Fibroblast of skin of right quadriceps (primary cell): Measurements from ENCODE around the gene SNPH.
A peak's percentile ranks its signal among the peaks of the same experiment; 100 is the strongest.
"Not testable (repeated sequence)": the region's sequence is repeated elsewhere in the genome, so short reads cannot be mapped to it uniquely, and the experiment has no call there.

Source experiments
- DNase-seq: peaks from one replicate; pipeline ENCODE4 v3.0.0-alpha.2; 2013

The SNPH gene

DNA sequence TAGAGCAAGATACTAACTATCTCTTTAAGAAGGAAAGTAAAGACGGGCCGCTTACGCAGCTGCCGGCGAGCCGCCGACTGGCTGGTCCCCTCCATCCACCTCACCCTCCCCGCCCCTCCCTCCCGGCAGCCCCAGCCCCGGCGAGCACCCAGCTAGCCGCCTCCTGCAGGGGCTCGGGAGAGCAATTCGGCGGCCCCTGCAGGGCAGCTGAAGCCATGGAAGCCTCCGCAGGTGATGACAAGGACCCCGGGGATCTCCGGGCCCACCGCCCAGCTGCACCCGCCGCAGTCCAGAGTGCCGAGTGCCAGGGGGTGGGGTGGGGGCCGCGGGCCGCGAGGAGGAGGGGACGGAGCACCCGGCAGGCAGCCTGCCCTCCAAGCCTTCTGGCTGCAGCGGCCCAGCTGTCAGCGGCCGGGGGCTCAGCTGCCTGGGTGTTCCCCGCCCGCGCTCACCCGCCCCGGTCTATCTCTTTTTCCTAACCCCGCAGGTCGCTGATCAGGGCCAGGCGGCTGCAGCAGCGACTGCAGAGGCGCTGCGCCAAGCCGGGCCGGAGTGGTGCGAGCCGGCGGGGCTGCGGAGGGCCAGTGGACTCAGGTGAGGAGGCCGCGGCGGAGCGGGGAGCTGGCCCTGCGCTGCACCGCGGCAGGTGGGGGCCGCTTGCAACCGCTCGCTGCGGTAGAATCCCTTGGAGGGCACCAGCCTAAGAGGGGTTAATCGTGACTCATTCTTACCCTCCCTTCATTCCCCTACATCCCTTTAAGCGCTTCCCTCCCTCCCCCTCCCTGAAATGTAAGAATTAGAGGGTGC is at the start of gene SNPH:
Gene SNPH (plus strand): TSS at position 128 of the 807 bp plus-strand sequence. CDS start 29,946 bp downstream, outside the sequence.
- DNase-seq, result peak; percentile 65

DNA sequence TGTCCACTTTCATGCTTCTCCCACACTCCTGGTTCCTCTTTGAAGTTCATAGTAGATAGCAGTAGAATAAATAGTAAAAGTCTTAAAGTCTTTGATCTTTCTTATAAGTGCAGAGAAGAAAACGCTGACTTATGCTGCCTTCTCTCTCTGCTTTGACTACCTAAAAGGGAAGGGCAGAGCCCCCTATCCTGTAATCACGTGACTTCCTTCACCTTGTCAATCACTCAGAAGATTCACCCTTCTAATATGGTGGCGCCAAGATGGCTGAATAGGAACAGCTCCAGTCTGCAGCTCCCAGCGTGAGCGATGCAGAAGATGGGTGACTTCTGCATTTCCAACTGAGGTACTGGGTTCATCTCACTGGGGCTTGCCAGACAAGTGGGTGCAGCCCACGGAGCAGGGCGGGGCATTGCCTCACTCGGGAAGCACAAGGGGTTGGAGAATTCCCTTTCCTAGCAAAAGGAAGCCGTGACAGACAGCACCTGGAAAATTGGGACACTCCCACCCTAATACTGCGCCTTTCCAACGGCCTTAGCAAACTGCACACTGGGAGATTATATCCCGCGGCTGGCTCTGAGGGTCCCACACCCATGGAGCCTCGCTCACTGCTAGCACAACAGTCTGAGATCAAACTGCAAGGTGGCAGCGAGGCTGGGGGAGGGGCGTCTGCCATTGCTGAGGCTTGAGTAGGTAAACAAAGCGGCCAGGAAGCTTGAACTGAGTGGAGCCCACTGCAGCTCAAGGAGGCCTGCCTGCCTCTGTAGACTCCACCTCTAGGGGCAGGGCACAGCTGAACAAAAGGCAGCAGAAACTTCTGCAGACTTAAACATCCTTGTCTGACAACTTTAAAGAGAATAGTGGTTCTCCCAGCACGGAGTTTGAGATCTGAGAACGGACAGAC is 49.3 kb upstream of the SNPH start:
- not testable (repeated sequence) for DNase-seq

- DNase-seq, result not testable (repeated sequence)
Measured at GRCh38 chr20:1222750-1223149, 43.3 kb upstream of the SNPH start.

GRCh38 chr20:1224205-1224890 is 41.7 kb upstream of the SNPH start:
- no peak for DNase-seq

DNA sequence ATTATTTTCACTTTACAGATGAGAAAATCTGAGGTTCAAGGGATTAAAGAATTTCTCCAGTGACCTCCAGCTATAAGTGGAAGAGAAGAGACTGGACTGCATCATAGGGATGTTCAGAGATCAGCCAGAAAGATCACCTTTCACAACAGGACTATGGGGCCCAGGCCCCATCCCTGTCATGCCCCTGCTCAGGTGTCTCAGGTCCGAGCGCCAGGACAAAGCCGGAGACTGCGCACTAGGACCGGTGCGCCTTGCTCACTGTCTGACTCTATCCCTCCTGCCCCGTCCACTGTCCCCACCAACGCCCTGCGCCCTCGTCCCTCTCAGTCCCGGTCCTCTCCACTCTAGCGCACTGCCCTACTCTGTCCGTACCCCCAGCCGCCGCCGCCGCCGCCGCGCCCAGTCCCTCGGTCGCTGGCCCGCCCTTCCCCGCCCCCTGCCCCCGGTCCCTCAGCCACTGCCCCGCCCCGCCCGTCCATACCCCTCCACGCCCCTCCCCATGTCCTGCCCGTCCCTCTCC is 40.8 kb upstream of the SNPH start:
- no peak for DNase-seq

DNA sequence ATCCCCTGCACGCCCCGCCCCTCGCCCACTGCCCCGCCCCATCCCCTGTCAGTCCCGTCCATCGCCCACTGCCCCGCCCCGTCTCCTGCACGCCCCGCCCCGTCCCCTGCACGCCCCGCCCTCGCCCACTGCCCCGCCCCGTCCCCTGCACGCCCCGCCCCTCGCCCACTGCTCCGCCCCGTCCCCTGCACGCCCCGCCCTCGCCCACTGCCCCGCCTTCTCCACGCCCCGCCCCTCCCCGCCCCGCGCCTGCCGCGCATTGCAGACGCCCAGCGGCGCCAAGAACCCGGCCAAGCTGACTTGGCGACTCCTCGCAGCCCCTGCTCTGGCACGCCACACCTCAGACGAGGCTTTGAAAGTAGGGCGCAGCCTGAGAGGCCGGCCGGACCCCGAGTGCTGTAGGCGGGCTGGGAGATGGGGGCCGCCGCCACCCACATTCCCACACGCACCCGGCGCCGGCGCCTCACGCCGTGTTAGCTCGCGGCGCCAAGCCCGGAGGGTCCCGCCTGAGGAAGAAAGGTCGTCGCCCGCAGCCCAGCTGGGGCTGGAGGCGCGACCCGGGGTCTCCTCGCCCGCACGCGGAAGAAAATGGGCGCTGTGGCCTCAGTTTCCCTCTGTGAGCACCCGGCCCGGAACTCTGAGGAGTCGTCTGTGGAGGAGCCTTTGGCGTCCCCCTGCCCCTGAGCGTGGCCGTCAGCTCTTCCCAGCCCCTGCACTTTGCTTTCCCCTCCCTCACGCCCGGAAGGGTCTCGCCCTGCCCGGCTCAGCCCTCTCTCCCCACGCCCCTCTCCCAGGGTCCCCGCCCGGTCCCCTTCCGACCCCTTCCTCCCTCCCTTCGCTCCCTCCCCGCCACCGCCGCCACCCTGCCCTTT is 40.1 kb upstream of the SNPH start, which contains the start of gene RAD21L1:
Gene RAD21L1 (plus strand): TSS at position 262 of the 872 bp plus-strand sequence. CDS start 2,410 bp downstream, outside the sequence.
- DNase-seq, result peak; percentile 73

DNA sequence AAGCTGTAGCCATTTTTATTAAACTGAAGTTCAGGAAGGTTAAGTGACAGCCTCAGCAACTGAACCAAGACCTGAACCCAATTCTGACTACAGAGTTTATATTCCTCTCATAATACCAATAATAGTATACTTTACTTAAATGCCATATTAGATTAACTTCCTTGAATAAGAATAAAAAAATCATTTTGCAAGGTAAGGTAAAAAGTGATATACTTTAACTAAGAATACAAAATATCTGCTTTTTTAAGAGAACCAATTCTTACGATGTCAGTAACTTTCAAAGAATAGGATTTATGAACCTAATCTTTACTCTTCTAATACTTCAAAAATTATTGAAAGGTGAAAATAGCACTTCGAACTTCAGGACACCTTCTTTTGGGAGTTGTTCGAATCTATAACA is 36.6 kb upstream of the SNPH start:
- no peak for DNase-seq

DNA sequence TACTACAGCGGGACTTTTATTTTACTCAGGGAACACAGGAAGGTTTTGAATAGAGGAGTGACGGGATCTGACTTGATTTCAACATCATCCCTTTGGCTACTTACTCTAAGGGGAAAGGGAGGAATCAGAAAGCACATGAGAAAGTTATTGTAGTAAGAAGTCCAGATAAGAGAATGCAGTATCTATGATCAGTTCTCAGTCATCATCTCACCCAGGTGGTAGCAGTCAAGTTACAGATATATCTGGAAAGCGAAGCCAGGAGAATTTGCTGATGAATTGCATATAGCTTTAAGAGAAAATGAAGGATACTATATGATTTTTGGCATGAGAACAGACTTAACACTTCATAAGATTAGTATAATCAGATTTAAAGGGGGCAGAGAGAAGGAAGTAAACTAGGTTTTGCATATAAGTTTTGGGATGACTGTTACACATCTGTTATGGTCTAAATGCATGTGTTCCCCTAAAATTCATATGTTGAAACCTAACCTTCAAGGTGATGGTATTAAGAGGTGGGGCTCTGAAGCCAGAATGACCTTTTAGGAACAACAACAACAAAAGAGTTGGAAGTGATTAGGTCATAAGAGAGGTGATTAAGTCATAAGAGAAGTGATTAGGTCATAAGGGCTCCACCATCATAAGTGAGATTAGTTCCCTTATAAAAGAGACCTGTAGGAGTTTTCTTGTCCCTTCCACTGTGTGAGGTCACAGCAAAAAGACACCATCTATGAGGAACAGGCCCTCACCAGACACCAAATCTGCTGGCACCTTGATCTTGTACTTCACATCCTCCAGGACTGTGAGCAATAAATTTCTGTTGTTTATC is 33.6 kb upstream of the SNPH start:
- no peak for DNase-seq

- DNase-seq, result no peak
Measured at GRCh38 chr20:1240549-1240948, 25.5 kb upstream of the SNPH start.

- no peak for DNase-seq
Measured at GRCh38 chr20:1241456-1241855, 24.6 kb upstream of the SNPH start.

- no peak for DNase-seq
Measured at GRCh38 chr20:1242099-1242498, 24.0 kb upstream of the SNPH start.

DNA sequence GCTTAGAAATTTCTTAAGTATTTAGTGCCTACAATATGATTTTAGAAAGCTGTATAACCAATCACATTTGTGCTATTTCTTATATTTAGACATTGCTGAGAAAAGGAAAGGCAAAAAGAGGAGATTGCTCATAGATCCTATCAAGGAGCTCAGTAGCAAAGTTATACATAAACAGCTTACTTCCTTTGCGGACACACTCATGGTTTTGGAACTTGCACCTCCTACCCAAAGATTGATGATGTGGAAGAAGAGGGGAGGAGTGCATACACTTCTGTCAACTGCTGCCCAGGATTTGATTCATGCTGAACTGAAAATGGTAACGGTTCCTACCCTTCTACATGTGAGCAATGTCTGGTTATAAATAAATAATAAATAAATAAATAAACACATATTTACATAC is 23.6 kb upstream of the SNPH start:
- peak; percentile 86 for DNase-seq

- no peak for DNase-seq
Measured at GRCh38 chr20:1245578-1245977, 20.5 kb upstream of the SNPH start.

GRCh38 chr20:1247689-1248088 is 18.4 kb upstream of the SNPH start:
- no peak for DNase-seq

DNA sequence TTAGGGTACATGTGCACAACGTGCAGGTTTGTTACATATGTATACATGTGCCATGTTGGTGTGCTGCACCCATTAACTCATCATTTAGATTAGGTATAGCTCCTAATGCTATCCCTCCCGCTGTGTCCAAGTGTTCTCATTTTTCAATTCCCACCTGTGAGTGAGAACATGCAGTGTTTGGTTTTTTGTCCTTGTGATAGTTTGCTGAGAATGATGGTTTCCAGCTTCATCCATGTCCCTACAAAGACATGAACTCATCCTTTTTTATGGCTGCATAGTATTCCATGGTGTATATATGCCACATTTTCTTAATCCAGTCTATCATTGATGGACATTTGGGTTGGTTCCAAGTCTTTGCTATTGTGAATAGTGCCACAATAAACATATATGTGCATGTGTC is 15.8 kb upstream of the SNPH start:
- DNase-seq, result not testable (repeated sequence)

GRCh38 chr20:1252416-1252815 is 13.7 kb upstream of the SNPH start:
- DNase-seq, result no peak

DNA sequence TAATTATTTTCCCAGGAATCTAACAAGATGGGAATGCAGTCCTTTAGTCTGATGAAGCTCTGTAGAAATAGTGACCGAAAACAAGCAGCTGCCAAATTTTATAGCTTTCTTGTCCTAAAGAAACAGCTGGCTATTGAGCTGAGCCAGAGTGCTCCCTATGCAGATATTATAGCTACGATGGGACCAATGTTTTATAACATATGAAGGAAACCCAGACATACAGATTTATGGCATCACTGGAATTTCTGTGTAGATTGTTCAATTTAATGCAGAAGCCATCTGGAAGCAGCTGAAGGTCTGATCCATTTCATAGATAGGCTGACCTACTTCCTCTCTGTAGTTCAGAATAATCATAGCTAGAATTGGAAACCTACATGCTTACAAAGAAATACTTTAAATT is 11.8 kb upstream of the SNPH start:
- no peak for DNase-seq

- DNase-seq, result no peak
Measured at GRCh38 chr20:1255675-1256074, 10.4 kb upstream of the SNPH start.

- peak; percentile 21 for DNase-seq
Measured at GRCh38 chr20:1263853-1264252, 2.2 kb upstream of the SNPH start.

DNA sequence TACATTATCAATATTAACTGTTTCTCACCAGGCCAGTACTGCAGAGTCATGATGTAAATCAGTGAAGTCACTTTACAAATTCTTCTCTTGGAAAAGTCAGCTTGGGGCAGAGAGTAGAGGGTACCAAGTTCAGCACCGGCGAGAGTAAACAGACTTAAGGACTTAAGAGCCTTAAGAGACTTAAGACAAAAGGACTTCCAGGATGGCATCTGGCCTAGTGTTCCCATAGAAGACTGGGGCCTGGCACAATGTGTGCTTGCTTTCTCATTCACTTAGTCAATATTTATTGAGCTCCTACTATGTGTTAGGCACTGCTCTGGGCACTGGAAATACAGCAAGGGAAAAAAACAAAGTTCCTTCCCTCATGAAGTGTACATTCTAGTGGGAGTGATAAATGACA is 1.4 kb upstream of the SNPH start:
- DNase-seq, result no peak
